HS-27A (cell line): ENCODE measurements around the gene SAP30L.

Source experiments
- DNase-seq: peaks from one replicate; pipeline ENCODE4 v3.0.0-alpha.2; 2012; ENCODE audit warnings: low read depth, missing footprints

The SAP30L gene

GRCh38 chr5:154509784-154510555, 64.2 kb downstream of the SAP30L start:
- DNase-seq = no peak
